GM12891 (cell line): ENCODE measurements around the gene LRP5.

Experiments
- POLR2A ChIP-seq: IDR thresholded peaks from 2 replicates; pipeline ENCODE4 v1.6.1; 2011; ENCODE audit warnings: low read depth, low read length, control low read depth
- POLR2AphosphoS5 ChIP-seq: IDR thresholded peaks from 2 replicates; pipeline ENCODE4 v1.6.1; 2011; ENCODE audit warnings: low read depth, low read length, control low read depth

DNA sequence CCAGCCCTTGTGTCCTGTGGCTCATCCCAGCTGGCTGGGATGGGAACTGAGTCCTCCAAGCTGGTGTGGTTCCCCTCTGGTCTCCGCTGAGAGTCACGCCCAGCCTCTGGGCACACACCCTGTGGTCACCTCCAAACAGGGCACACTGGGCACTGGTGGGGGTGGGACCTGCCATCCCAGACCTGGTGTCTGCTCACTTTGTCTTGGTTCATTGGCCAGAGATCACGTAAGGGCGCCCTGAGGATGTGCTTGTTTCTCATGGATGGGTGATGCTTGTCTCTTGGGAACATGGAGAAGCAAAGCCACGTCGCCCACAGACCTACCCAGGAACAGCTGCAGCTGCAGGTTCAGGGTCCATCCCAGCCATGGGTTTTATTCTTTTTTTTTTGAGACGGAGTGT lies 43.1 kb downstream of the LRP5 start:
- TF ChIP-seq POLR2A (no peak), POLR2AphosphoS5 (no peak)
